Endothelial cell of umbilical vein (primary cell): ENCODE results near the gene INPP1. TPM values are rescaled to one million over a fixed set of nuclear protein-coding genes. Genes with fewer than 3 reads are reported as not detected.

Experiments used
- BruUV-seq: library from RNA; stranded (reverse); fragments of 400-500 nt; replicated peaks from 2 replicates; lab custom pipeline; 2021; lab: Mats Ljungman, UMichigan
- CTCF ChIA-PET: fragments of 300-600, 350-600 bp; sonication (Branson Sonifier 250); formaldehyde crosslinking; loops from one replicate; lab custom pipeline; 2021; ENCODE audit warnings: antibody characterized with exemption, inconsistent platforms; lab: Charles Lee
- POLR2A ChIA-PET: fragments of 300-600, 350-600 bp; sonication (Branson Sonifier 250); formaldehyde crosslinking; loops from one replicate; lab custom pipeline; 2021; ENCODE audit warnings: antibody characterized with exemption, inconsistent platforms; lab: Charles Lee
- DNase-seq: peaks from one replicate; pipeline ENCODE4 v3.0.0-alpha.2; 2011; ENCODE audit warnings: low read depth, low spot score
- FAIRE-seq: peaks from 2 replicates; lab custom pipeline; 2011; peaks lifted over from hg19 to GRCh38; lab: Jason Lieb, UNC
- H2AFZ ChIP-seq: 2 replicates; pipeline ENCODE4 v1.6.0; 2012; ENCODE audit warnings: low read depth, low read length, control low read depth, inconsistent platforms
- H3K27ac ChIP-seq: 2 replicates; pipeline ENCODE4 v1.5.1; 2011; ENCODE audit warnings: low read depth, mild to moderate bottlenecking, control low read depth, low read length, moderate library complexity; ENCODE audit not compliant: insufficient read depth
- H3K27me3 ChIP-seq, 2 experiments: 2 replicates each; pipeline versions ENCODE4 v1.6.0 to v1.6.1; 2011; ENCODE audit warnings: low read length in 2 of 2, mixed read lengths in 1 of 2; ENCODE audit not compliant: control insufficient read depth in 2 of 2, insufficient read depth in 2 of 2
- H3K36me3 ChIP-seq, 2 experiments: 2 replicates in 1 of 2; 3 replicates in 1 of 2; pipeline ENCODE4 v1.5.1; 2011; ENCODE audit warnings: low read length in 2 of 2, mild to moderate bottlenecking in 1 of 2, moderate library complexity in 1 of 2; ENCODE audit not compliant: control insufficient read depth in 2 of 2, insufficient read depth in 2 of 2; ENCODE audit errors: extremely low read depth in 1 of 2
- H3K4me1 ChIP-seq: 3 replicates; pipeline ENCODE4 v1.5.1; 2011; ENCODE audit warnings: mild to moderate bottlenecking, low read length; ENCODE audit not compliant: control insufficient read depth, insufficient read depth; ENCODE audit errors: extremely low read depth
- H3K4me2 ChIP-seq: 2 replicates; pipeline ENCODE4 v1.6.1; 2011; ENCODE audit warnings: low read length, control low read depth, mixed read lengths; ENCODE audit not compliant: insufficient read depth
- H3K4me3 ChIP-seq, 3 experiments: fragments of 200-600 bp in 1 of 3; sonication (generic), shearing (Covaris generic) in 1 of 3; replicated peaks in 1 of 3; 2 replicates each; pipeline ENCODE4 v1.5.1; 2011 to 2016; ENCODE audit warnings: control low read depth in 3 of 3, low read length in 3 of 3, mild to moderate bottlenecking in 2 of 3, inconsistent platforms in 1 of 3, low read depth in 1 of 3, moderate library complexity in 1 of 3; ENCODE audit not compliant: insufficient read depth in 1 of 3
- H3K79me2 ChIP-seq: 2 replicates; pipeline ENCODE4 v1.6.0; 2012; ENCODE audit warnings: low read length, inconsistent platforms; ENCODE audit not compliant: control insufficient read depth, insufficient read depth
- H3K9ac ChIP-seq: replicated peaks from 2 replicates; pipeline ENCODE3; 2011; ENCODE audit warnings: low read length, control low read depth; ENCODE audit not compliant: insufficient read depth; ENCODE audit errors: extremely low read depth
- H3K9me1 ChIP-seq: replicated peaks from 3 replicates; pipeline ENCODE4 v1.6.0; 2011; ENCODE audit warnings: mild to moderate bottlenecking, low read length; ENCODE audit not compliant: control insufficient read depth, insufficient read depth; ENCODE audit errors: extremely low read depth
- H3K9me3 ChIP-seq: replicated peaks from 2 replicates; pipeline ENCODE4 v1.5.1; 2012; ENCODE audit warnings: low read length, inconsistent platforms; ENCODE audit not compliant: control insufficient read depth, insufficient read depth
- H4K20me1 ChIP-seq: replicated peaks from 2 replicates; pipeline ENCODE3; 2011; ENCODE audit warnings: mild to moderate bottlenecking, low read length; ENCODE audit not compliant: control insufficient read depth, insufficient read depth; ENCODE audit errors: extremely low read depth
- EZH2 ChIP-seq: IDR thresholded peaks from 2 replicates; pipeline ENCODE4 v1.6.1; 2012; ENCODE audit warnings: borderline replicate concordance, low read depth, mild to moderate bottlenecking, moderate library complexity, low read length, inconsistent platforms; ENCODE audit not compliant: severe bottlenecking
- FOS ChIP-seq: IDR thresholded peaks from 2 replicates; pipeline ENCODE4 v1.6.1; 2011; ENCODE audit warnings: mild to moderate bottlenecking, low read length, moderate library complexity, borderline replicate concordance; ENCODE audit not compliant: insufficient read depth
- GATA2 ChIP-seq: IDR thresholded peaks from 2 replicates; pipeline ENCODE4 v1.7.0; 2011; ENCODE audit warnings: low read depth, mild to moderate bottlenecking, moderate library complexity, mixed read lengths, low read length; ENCODE audit not compliant: insufficient read length, insufficient read depth
- JUN ChIP-seq: IDR thresholded peaks from 2 replicates; pipeline ENCODE4 v1.6.1; 2011; ENCODE audit warnings: borderline replicate concordance, low read depth; ENCODE audit not compliant: insufficient read length, insufficient read depth
- MYC ChIP-seq: IDR thresholded peaks from one replicate; pipeline ENCODE4 v1.6.1; 2011; ENCODE audit warnings: mild to moderate bottlenecking, low read depth, low read length
- POLR2A ChIP-seq: IDR thresholded peaks from 2 replicates; pipeline ENCODE4 v1.6.1; 2012; ENCODE audit warnings: low read depth, mild to moderate bottlenecking, control low read depth, low read length
- POLR2AphosphoS5 ChIP-seq: IDR thresholded peaks from 2 replicates; pipeline ENCODE4 v1.6.1; 2012; ENCODE audit warnings: low read depth, mild to moderate bottlenecking, control low read depth, low read length, moderate library complexity; ENCODE audit not compliant: insufficient read depth
- dilution Hi-C: fragments of 300-500 bp; cut with MboI; formaldehyde crosslinking; loops from one replicate; pipeline ENCODE4 v1.15.0; 2019; ENCODE audit warnings: low sequenced_read_pairs; ENCODE audit not compliant: extremely low pct_ligation_motif_present
- intact Hi-C: fragments of 100-400 bp; cut with micrococcal nuclease; formaldehyde crosslinking; loops from one replicate; pipeline ENCODE4 v1.10.0; 2022
- polyA plus RNA-seq, 4 experiments: library from polyadenylated mRNA; depleted of rRNA in 3 of 4; stranded (reverse) in 3 of 4; unstranded in 1 of 4; fragments of >200 nt; gene quantifications; 2 replicates each; pipeline versions ENCODE4 v1.2.1 to v1.2.3, GENCODE V29; 2011 to 2012; ENCODE audit warnings: missing spikeins in 1 of 4
- total RNA-seq: library from RNA; stranded (reverse); gene quantifications from 2 replicates; pipeline ENCODE4 v1.2.3, GENCODE V29; 2021
- TF ChIP-seq, protein P1 (sequence below), 2 donors: IDR thresholded peaks; 1 replicate in 1 of 2; 2 replicates in 1 of 2; pipeline ENCODE4 v1.5.1; 2011; ENCODE audit warnings: low read length in 2 of 2, mild to moderate bottlenecking in 2 of 2, moderate library complexity in 2 of 2, control low read depth in 1 of 2, inconsistent platforms in 1 of 2, low read depth in 1 of 2; ENCODE audit not compliant: insufficient read depth in 1 of 2; ENCODE audit errors: extremely low read depth in 1 of 2

The INPP1 gene
- total and polyA plus RNA-seq, 2 donors (not counting 3 experiments of a cell fraction or from before 2014, with no cell fraction given), result 10.6 to 36.8 TPM

DNA sequence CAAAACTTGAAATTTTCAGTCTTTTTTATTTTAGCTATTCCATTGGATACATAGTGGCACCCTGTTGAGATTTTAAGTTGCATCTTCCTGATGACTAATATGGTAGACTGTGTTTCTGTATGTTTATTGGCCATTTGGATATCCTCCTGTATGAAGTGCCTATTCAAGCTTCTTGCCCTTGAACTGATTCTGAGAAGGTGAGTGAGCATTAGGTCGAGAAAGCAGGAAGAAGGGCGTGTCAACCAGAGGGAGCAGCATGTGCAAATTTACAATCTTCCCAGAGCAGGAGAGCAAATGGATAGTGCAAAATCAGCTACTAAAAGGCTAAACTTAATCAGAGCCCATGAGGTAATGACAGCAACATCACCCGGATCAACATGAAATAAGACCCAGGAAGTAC is 8.6 kb downstream of the INPP1 start:
- CTCF ChIA-PET, result no interaction called here

More for the DNA sequence above, 8.6 kb downstream of the INPP1 start:
- POLR2A ChIA-PET, result no interaction called here
- Histone ChIP-seq H3K9me3 (no peaks in the 10 kb centered on the region), H3K4me2 (no peak overlapping the region), H3K27me3 (no peaks in the 10 kb centered on the region), H3K79me2 (peaks cover 41% of the 10 kb centered on the region), H3K9ac (no peak overlapping the region), H3K36me3 (no peaks in the 10 kb centered on the region), H3K4me3 (no peak overlapping the region), H2AFZ (no peak overlapping the region), H3K9me1 (no peaks in the 10 kb centered on the region), H3K27ac (no peak overlapping the region), H4K20me1 (peaks cover 3% of the 10 kb centered on the region), H3K4me1 (no peaks in the 10 kb centered on the region)
- no TSS peak for BruUV-seq
- TF ChIP-seq FOS (no peak), POLR2A (no peak), MYC (no peak), JUN (no peak), POLR2AphosphoS5 (no peak), GATA2 (no peak), EZH2 (no peak)
- TF ChIP-seq, protein P1, sequence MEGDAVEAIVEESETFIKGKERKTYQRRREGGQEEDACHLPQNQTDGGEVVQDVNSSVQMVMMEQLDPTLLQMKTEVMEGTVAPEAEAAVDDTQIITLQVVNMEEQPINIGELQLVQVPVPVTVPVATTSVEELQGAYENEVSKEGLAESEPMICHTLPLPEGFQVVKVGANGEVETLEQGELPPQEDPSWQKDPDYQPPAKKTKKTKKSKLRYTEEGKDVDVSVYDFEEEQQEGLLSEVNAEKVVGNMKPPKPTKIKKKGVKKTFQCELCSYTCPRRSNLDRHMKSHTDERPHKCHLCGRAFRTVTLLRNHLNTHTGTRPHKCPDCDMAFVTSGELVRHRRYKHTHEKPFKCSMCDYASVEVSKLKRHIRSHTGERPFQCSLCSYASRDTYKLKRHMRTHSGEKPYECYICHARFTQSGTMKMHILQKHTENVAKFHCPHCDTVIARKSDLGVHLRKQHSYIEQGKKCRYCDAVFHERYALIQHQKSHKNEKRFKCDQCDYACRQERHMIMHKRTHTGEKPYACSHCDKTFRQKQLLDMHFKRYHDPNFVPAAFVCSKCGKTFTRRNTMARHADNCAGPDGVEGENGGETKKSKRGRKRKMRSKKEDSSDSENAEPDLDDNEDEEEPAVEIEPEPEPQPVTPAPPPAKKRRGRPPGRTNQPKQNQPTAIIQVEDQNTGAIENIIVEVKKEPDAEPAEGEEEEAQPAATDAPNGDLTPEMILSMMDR (IDR thresholded peaks at IDR 0.05; ENCODE audit: extremely low read depth in 1 of 2, insufficient read depth in 1 of 2, low read depth in 1 of 2, low read length in 2 of 2), result no peak
- dilution Hi-C loops, result no loop called here
- FAIRE-seq (no peak), DNase-seq (no peak)
- intact Hi-C loops, result no loop called here
